HG03571 (cell line): ENCODE measurements around the gene SCN9A.
"Not testable (repeated sequence)": the region's sequence is repeated elsewhere in the genome, so short reads cannot be mapped to it uniquely, and the experiment has no call there.

Experiments
- ATAC-seq: cut with Tn5 transposase; IDR thresholded peaks from one replicate; pipeline ENCODE4 v1.9.1; 2021; ENCODE audit not compliant: unreplicated experiment

SCN9A gene

DNA sequence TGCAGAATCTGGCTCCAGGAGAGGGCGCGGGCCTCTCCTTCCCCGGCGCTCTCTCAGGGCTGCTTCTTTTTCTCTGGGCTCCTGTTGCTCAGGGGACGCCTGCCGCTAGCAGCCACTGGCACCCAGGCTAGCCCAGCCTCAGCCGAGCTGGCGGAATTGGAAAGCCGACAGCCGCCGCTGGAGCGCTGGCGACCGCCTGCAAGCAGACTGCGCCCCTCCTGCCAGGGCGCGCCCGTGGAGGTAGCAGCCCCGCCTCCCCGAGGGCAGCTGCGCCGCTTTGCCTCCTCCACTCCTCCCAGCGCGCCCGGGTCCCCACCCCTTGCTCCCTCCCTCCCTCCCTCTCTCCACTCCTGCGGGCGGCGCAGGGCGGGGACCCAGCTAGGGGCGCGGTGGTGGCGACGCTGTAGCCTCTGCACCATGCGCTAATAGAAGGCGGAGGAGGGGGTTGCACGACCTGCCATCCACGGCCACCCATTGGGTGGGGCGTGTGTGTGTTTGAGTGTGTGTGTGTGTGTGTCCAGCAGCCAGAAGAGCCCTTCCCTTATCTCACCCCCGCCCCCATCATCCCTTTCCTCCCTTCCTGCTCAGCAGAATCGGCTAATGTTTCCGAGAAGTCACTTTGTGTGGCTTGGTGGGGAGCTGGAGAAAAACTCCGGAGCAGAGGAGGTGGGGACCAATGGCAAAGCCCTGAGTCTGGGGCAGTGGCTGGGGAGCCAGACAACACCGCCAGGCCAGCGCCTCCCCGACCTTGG, at the start of gene SCN9A:
SCN9A (minus strand) TSS at position 209 of the 752 bp plus-strand sequence. CDS start 64,188 bp downstream, outside the sequence.
- ATAC-seq, result peak; percentile 50

GRCh38 chr2:166424841-166425240, 49.1 kb upstream of the SCN9A start:
- ATAC-seq, result no peak

DNA sequence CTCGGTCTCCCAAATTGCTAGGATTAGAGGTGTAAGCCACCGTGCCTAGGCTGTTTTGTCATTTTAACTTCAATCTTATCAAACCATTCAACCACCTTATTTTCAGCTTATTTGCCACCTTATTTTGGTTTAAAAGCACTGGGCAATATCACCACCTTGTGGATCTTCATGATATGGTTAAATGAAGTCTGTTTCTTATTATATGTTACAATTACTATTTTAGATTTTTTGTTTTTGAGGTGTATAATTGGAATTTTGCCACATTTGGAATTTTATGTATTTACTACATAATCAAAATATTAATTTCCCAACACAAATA, 43.8 kb upstream of the SCN9A start:
- ATAC-seq, result no peak

DNA sequence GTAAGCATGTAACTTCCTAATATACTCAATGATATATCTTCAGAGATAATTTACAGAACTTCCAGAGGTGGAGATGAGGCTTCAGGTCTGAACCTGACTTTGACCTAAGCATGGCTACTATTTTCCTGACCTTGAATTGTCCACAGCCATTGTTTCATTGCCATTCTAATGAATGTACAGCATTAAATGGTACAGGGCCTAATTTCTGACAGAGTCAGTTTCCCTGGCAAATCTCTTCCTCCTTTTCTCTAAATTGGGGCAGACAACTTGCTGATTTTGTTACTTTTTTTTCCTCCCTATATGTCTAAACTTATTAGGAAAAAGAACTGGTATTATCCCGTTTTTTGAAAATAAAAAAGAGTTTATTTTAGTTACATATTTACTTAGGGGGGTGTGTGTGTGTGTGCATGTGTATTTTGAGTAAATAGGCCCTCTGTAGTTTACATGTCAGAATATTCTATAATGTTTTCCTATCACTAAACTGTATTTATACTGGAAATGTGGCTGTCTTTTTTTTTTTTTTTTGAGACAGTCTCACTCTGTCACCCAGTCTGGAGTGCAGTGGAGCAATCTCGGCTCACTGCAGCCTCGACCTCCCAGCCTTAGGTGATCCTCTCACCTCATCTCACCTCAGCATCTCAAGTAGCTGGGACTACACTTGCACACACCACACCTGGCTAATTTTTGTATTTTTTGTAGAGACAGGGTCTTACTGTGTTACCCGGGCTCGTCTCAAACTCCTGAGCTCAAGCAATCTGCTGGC, 43.3 kb upstream of the SCN9A start:
- no peak for ATAC-seq

DNA sequence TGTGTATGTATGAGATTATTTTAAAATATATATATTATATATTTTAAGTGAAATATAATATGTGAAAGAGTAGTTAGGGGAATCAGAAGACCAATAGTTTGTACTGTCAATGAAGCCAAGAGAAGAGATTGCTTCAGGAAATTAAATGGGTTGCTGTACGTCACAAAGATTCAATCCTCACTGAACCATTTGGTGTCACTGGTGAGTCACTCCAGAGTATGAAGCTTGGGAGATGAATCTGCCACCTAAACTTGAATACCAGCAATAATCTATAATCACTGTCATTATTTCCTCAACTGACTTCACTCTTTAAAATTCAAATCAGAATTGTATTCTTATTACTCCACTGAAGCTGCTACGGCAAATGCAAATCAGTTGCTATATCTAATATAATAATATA, 41.9 kb upstream of the SCN9A start:
- ATAC-seq, result no peak

GRCh38 chr2:166413255-166413654, 37.5 kb upstream of the SCN9A start:
- no peak for ATAC-seq

DNA sequence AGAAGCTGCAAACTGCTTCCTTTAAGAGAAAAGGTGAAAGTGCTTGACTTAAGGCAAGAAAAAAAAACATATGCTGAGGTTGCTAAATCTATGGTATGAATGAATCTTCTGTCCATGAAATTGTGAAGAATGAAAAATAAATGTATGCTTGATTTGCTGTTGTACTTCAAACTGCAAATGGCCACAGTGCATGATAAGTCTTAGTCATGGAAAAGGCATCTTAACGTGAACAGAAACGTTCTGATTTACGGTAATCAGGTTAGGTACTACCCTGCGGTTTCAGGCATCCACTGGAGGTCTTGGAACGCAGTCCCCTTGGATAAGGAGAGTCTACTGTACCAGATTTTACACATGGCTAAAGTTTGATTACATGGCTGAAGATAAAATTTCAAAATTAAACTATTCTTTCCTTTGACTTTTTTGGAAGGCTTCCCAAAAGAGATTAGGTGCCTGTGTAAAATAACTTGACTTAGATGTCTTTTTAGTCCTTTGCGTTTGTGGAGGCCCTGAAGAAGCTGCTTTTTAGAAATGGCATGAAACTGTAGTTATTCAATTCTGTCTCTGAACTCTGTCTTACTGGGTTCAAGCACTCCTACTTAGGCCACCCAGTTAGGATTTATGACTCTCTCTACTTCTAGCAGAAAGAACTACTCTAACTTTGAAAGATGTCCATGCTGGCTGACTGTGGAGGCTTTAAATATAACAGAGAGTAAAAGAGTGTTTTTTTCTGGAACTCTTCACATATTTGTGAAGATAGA, 35.9 kb upstream of the SCN9A start:
- no peak for ATAC-seq

DNA sequence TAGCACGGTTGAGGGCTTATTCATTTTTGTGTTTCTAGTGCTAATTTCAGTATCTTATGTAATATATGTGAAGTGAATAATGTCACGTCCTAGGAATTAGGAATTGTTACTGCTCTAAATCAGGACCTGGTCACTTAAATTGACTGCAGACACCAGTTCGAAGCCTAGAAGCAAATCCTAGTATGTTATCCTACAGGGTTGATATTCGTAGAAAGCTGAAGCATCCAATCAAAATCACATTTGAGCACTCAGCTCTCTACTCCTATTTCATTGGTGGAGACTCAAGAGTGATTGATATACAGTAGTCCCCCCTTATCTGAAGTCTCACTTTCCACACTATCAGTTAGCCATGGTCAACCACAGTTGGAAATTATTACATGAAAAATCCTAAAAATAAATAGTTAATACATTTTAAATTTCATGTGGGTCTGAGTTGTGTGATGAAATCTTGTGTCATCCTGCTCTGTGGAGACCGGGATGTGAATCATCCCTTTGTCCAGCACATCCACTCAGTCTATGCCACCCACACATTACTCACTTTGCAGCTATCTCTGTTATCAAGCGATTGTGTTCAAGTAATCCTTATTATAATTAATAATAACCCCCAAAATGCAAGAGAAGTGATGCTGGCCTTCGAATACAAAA, 35.2 kb upstream of the SCN9A start:
- no peak for ATAC-seq

GRCh38 chr2:166407746-166408145, 32.0 kb upstream of the SCN9A start:
- ATAC-seq, result not testable (repeated sequence)

GRCh38 chr2:166406374-166406773, 30.6 kb upstream of the SCN9A start:
- ATAC-seq, result no peak

DNA sequence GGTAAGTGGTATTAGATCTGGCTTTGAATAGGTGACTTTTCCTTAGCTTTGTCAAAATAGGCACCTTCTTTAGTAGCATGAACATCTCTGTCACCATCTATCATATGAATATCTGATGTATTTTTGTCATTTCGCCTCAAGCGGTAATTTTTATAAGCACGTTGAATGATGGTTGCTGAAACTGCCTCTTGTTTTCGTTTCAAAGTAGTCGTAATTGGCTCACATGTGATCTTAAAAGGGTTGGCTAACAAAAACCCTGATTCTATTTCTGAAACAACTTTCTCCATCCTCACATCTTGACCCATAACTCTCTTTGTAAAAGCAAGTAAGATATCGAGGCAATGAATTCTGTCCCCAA, 29.8 kb upstream of the SCN9A start:
- ATAC-seq, result no peak

DNA sequence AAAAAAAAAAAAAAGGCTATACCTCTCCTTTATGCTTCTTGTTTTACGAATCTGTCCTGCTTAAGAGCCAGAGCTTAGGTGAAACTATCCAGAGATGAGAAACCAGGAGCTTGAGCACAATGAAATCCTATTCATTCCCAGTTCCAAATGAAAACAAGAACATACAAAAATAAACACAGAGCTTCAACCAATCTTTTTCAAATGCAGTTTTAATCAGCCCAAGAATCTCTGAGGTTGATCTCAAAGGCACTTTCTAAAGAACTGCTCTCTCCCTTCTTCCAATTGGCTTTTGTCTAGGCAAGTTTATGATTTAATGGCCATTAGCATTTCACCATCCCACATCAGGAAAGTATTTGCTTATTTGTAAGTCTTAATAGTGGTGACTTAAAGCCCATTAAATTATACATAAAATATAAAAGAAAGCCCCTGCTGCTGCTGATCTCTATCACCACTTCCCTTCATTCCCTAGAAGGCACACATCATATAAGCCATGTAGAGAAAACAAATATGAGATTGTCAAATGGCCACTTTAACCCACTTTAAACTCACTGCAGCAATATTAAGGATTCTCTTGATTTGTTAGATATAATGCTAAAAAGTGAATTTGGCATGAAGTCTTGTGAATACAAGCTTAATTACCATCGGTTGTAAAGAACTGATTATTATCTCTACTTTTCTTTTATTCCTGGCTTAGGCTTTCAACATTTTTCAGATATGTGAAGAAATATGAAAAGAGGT, 29.3 kb upstream of the SCN9A start:
- ATAC-seq, result no peak

- ATAC-seq, result no peak
Measured at GRCh38 chr2:166394245-166394644, 18.5 kb upstream of the SCN9A start.

DNA sequence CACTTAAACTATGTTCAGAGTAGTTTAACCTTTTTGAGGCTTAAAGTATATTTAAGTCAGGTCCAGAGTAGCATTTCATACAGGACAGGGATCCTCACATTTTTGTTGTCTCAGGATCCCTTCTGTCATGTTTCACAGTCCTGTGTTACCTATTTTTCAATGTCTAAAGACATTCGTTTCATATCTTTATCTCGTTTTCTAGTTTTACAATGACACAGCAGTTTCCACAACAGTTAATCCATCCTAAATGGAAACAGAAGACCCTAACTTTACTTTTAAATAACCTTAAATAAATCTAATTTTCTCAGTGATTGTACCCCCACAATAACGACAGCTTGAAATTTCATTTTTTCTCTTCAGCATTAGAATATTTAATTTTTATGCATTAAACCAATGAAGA, 17.3 kb upstream of the SCN9A start:
- ATAC-seq, result no peak

GRCh38 chr2:166388481-166389070, 12.8 kb upstream of the SCN9A start:
- ATAC-seq, result no peak

- no peak for ATAC-seq
Measured at GRCh38 chr2:166385313-166385712, 9.6 kb upstream of the SCN9A start.

GRCh38 chr2:166384774-166385173, 9.0 kb upstream of the SCN9A start:
- ATAC-seq, result no peak

DNA sequence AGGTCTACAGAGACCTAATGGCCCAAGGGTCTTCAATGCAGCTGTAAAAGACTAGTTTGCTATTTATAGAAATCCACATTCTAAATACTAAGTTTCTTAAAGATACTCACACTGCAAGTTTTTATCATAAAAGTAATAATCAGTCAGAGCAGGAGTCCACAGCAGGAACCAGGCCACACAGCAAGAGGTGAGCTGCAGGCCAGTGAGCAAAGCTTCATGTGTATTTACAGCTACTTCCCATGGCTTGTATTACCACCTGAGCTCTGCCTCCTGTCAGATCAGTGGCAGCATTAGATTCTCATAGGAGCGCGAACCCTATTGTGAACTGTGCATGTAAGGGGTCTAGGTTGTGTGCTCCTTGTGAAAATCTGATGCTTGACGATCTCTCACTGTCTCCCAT, 6.7 kb upstream of the SCN9A start:
- ATAC-seq, result no peak

- ATAC-seq, result no peak
Measured at GRCh38 chr2:166380615-166381014, 4.9 kb upstream of the SCN9A start.

DNA sequence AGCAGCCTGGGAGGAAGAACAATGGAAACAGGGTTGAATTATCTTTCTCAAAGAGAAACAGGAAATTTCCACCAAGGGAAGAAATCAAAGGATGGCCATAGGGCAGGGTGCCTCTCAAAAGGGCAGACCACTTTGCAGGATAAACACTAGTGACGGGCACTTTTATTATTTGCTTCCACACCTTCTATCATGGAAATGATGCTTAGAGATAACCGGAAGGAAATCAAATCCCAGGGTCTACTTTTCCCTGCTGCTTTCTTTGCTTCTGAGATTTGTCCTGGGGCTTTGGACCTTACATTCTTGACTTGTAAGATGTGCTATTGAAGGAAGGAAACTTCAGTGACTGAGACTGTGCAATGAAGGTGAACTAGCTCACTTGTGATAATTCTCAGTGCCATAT, 1.1 kb upstream of the SCN9A start:
- no peak for ATAC-seq

- no peak for ATAC-seq
Measured at GRCh38 chr2:166376488-166376828, 714 bp upstream of the SCN9A start.
